Spleen (tissue), 7 donors: ENCODE measurements around the gene SCN9A.

Experiments
- POLR2A ChIP-seq, 3 donors: fragments of 450-650 bp; IDR thresholded peaks; one replicate each; pipeline ENCODE4 v1.5.1; 2017; ENCODE audit warnings: antibody characterized with exemption in 3 of 3, mild to moderate bottlenecking in 1 of 3
- POLR2AphosphoS5 ChIP-seq, 3 donors: sonication (generic); formaldehyde crosslinking; IDR thresholded peaks; one replicate each; pipeline ENCODE4 v1.5.1; 2017; ENCODE audit warnings: antibody characterized with exemption in 3 of 3
- TF ChIP-seq, protein P1 (sequence below), 11 experiments: fragments of 200-600 bp in 7 of 11; fragments of 450-650 bp in 4 of 11; sonication (generic) in 4 of 11; IDR thresholded peaks in 8 of 11; conservative IDR thresholded peaks in 3 of 11; 1 replicate in 7 of 11; 2 replicates in 4 of 11; pipeline versions ENCODE4 v1.4.0 to v1.8.0; 2016 to 2021; ENCODE audit warnings: antibody characterized with exemption in 11 of 11, inconsistent platforms in 4 of 11, mild to moderate bottlenecking in 1 of 11
- donor health status: DM: no; HTN: no; CAD: no; lungs with moderate emphysema.
- donor health status: DM: no; HTN: no; CAD: no.
- donor health status: DM: no; HTN: no; CAD: no.

- TF ChIP-seq, protein P1, sequence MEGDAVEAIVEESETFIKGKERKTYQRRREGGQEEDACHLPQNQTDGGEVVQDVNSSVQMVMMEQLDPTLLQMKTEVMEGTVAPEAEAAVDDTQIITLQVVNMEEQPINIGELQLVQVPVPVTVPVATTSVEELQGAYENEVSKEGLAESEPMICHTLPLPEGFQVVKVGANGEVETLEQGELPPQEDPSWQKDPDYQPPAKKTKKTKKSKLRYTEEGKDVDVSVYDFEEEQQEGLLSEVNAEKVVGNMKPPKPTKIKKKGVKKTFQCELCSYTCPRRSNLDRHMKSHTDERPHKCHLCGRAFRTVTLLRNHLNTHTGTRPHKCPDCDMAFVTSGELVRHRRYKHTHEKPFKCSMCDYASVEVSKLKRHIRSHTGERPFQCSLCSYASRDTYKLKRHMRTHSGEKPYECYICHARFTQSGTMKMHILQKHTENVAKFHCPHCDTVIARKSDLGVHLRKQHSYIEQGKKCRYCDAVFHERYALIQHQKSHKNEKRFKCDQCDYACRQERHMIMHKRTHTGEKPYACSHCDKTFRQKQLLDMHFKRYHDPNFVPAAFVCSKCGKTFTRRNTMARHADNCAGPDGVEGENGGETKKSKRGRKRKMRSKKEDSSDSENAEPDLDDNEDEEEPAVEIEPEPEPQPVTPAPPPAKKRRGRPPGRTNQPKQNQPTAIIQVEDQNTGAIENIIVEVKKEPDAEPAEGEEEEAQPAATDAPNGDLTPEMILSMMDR (IDR thresholded peaks at IDR 0.05 in 8 of 11, conservative IDR thresholded peaks at IDR 0.05 in 3 of 11) = no peak
- TF ChIP-seq POLR2AphosphoS5 (IDR thresholded peaks at IDR 0.05) = no peak
- no peak for TF ChIP-seq POLR2A (IDR thresholded peaks at IDR 0.05)
Measured at GRCh38 chr2:166202778-166203177, 173.0 kb downstream of the SCN9A start.
